ENCODE measurements around the gene HPX. TPM values are rescaled to one million over a fixed set of nuclear protein-coding genes. Genes with fewer than 3 reads are reported as not detected.

HPX gene
- total RNA-seq, 1 experiment from 2014 or later = 1.0 TPM

DNA sequence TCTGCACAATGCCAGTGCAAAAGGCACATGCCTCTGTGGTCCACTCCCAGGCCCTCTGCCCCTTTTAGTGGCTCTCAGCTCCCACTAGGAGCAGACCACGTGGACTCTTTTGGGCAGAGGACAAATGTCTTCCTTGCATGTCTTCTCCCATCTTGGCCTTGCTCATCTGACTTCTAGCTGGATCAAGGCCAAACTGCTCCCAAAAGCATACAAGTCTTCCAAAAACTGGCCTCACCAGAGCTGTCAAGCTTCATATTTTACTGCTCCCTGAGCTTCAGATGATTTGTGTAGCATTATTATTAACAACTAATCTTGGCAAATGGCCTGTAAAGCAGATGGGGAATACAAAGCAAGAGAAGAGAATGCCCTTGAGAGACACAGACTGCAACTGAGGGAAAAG lies 43.6 kb downstream of the HPX start:
- Histone ChIP-seq H3K36me3 (ENCODE audit: control insufficient read depth, insufficient read depth, low read length) (no peaks in the 10 kb centered on the region), H3K27ac (ENCODE audit: low read length) (no peak overlapping the region), H3K9me3 (ENCODE audit: control insufficient read depth, insufficient read depth, low read depth, low read length) (no peaks in the 10 kb centered on the region), H3K4me3 (ENCODE audit: low read depth in 2 of 2, low read length in 2 of 2) (no peak overlapping the region), H3K4me1 (ENCODE audit: control insufficient read depth, insufficient read depth, low read length) (no peaks in the 10 kb centered on the region), H3K27me3 (ENCODE audit: control insufficient read depth, insufficient read depth, low read length) (no peaks in the 10 kb centered on the region; the same call in 1 of the 2 replicates)
- no TSS peak for BruUV-seq (replicated peaks)
- ATAC-seq (no peak), DNase-seq (ENCODE audit: low read depth, low spot score) (no peak)
- ChIA-PET POLR2A (no interaction called here), CTCF (no interaction called here)
- TF ChIP-seq SIN3A (IDR thresholded peaks at IDR 0.05; ENCODE audit: borderline replicate concordance, insufficient read depth, low read depth, low read length) (no peak), POLR2AphosphoS5 (IDR thresholded peaks at IDR 0.05; ENCODE audit: low read depth, low read length) (no peak), TCF7L2 (IDR thresholded peaks at IDR 0.05; ENCODE audit: low read depth, low read length) (no peak)
- TF ChIP-seq, protein P1, sequence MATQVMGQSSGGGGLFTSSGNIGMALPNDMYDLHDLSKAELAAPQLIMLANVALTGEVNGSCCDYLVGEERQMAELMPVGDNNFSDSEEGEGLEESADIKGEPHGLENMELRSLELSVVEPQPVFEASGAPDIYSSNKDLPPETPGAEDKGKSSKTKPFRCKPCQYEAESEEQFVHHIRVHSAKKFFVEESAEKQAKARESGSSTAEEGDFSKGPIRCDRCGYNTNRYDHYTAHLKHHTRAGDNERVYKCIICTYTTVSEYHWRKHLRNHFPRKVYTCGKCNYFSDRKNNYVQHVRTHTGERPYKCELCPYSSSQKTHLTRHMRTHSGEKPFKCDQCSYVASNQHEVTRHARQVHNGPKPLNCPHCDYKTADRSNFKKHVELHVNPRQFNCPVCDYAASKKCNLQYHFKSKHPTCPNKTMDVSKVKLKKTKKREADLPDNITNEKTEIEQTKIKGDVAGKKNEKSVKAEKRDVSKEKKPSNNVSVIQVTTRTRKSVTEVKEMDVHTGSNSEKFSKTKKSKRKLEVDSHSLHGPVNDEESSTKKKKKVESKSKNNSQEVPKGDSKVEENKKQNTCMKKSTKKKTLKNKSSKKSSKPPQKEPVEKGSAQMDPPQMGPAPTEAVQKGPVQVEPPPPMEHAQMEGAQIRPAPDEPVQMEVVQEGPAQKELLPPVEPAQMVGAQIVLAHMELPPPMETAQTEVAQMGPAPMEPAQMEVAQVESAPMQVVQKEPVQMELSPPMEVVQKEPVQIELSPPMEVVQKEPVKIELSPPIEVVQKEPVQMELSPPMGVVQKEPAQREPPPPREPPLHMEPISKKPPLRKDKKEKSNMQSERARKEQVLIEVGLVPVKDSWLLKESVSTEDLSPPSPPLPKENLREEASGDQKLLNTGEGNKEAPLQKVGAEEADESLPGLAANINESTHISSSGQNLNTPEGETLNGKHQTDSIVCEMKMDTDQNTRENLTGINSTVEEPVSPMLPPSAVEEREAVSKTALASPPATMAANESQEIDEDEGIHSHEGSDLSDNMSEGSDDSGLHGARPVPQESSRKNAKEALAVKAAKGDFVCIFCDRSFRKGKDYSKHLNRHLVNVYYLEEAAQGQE (IDR thresholded peaks at IDR 0.05; ENCODE audit: insufficient read depth in 1 of 2, low read depth in 2 of 2, low read length in 1 of 2) = no peak
- TF ChIP-seq, protein P2, sequence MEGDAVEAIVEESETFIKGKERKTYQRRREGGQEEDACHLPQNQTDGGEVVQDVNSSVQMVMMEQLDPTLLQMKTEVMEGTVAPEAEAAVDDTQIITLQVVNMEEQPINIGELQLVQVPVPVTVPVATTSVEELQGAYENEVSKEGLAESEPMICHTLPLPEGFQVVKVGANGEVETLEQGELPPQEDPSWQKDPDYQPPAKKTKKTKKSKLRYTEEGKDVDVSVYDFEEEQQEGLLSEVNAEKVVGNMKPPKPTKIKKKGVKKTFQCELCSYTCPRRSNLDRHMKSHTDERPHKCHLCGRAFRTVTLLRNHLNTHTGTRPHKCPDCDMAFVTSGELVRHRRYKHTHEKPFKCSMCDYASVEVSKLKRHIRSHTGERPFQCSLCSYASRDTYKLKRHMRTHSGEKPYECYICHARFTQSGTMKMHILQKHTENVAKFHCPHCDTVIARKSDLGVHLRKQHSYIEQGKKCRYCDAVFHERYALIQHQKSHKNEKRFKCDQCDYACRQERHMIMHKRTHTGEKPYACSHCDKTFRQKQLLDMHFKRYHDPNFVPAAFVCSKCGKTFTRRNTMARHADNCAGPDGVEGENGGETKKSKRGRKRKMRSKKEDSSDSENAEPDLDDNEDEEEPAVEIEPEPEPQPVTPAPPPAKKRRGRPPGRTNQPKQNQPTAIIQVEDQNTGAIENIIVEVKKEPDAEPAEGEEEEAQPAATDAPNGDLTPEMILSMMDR (IDR thresholded peaks at IDR 0.05) = no peak
- intact Hi-C loops (cut with micrococcal nuclease; ENCODE audit: unreplicated experiment) = no loop called here
- in situ Hi-C loops (cut with HindIII; ENCODE audit: low pct_unique_long_range_greater_than_20kb, low sequenced_read_pairs) = no loop called here

DNA sequence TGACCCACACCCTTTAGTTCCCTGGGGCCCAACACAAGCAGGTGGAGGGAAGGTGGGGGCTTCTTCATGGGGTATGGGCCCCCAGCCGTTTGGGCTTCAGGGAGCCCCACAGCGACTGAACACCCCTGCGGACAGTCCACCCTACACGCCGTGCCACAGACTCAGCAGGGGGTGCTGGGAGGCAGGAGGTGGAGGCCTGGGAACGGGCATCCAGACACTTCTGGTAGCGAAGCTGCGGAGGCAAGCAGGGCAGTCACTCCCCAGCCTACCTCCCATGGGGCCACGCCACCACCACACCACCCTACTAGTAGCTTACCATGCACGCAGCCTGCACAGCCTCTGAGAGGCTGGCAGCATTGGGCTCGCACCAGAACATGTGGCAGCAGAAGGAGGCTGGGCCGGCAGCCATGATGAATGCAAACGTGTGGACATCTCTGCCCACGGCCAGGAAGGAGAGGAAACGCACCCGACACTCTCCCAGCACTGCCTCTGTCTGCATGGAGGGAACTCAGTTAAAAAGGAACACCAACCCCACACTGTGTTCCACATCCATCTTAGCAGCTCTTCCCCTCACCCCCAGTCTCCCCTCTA lies 45.2 kb downstream of the HPX start:
- in situ Hi-C loops (cut with HindIII; ENCODE audit: low pct_unique_long_range_greater_than_20kb, low sequenced_read_pairs) = no loop called here

More for the DNA sequence above, 45.2 kb downstream of the HPX start:
- Histone ChIP-seq H3K4me1 (ENCODE audit: control insufficient read depth, insufficient read depth, low read length) (peaks cover 3% of the 10 kb centered on the region; the same call in 1 of the 2 replicates), H3K4me3 (ENCODE audit: low read depth in 2 of 2, low read length in 2 of 2) (no peak overlapping the region), H3K27me3 (ENCODE audit: control insufficient read depth, insufficient read depth, low read length) (no peaks in the 10 kb centered on the region; the same call in 1 of the 2 replicates), H3K27ac (ENCODE audit: low read length) (no peak overlapping the region), H3K36me3 (ENCODE audit: control insufficient read depth, insufficient read depth, low read length) (no peaks in the 10 kb centered on the region), H3K9me3 (ENCODE audit: control insufficient read depth, insufficient read depth, low read depth, low read length) (no peaks in the 10 kb centered on the region)
- intact Hi-C loops (cut with micrococcal nuclease; ENCODE audit: unreplicated experiment) = no loop called here
- TF ChIP-seq TCF7L2 (IDR thresholded peaks at IDR 0.05; ENCODE audit: low read depth, low read length) (no peak), POLR2AphosphoS5 (IDR thresholded peaks at IDR 0.05; ENCODE audit: low read depth, low read length) (no peak), SIN3A (IDR thresholded peaks at IDR 0.05; ENCODE audit: borderline replicate concordance, insufficient read depth, low read depth, low read length) (no peak)
- TF ChIP-seq, protein P2 (IDR thresholded peaks at IDR 0.05) = no peak
- TF ChIP-seq, protein P1 (IDR thresholded peaks at IDR 0.05; ENCODE audit: insufficient read depth in 1 of 2, low read depth in 2 of 2, low read length in 1 of 2) = no peak
- POLR2A ChIA-PET = interaction anchor here (0.5 kb wide), 1 partner anchor 19 kb away, joined by 6 read pairs; no protein-coding TSS in a partner anchor
- ATAC-seq (no peak), DNase-seq (ENCODE audit: low read depth, low spot score) (no peak)
- BruUV-seq (replicated peaks) = no TSS peak
- CTCF ChIA-PET = no interaction called here

Data from Panc1 (cell line).